K562 (cell line): Measurements from ENCODE around the gene ZNF286A. TPM values are rescaled to one million over a fixed set of nuclear protein-coding genes. Genes with fewer than 3 reads are reported as not detected.
A peak's percentile ranks its signal among the peaks of the same experiment; 100 is the strongest.
"Not testable (repeated sequence)": the region's sequence is repeated elsewhere in the genome, so short reads cannot be mapped to it uniquely, and the experiment has no call there.

Experiments
- ATAC-seq: fragments of 200-7000 bp; cut with Tn5 transposase; 3 replicates; pipeline ENCODE4 v1.9.1; 2020; ENCODE audit warnings: moderate library complexity
- BruUV-seq: library from RNA; stranded (reverse); fragments of 400-500 nt; replicated peaks from 2 replicates; lab custom pipeline; 2021; lab: Mats Ljungman, UMichigan
- CTCF ChIA-PET: fragments of 300-600 bp; formaldehyde crosslinking; extraction: SDS; loops from one replicate; lab custom pipeline; 2021; ENCODE audit warnings: low intra/inter-chr PET ratio; lab: Yijun Ruan, JAX
- POLR2A ChIA-PET: fragments of 300-600, 350-650 bp; sonication (Branson Sonifier 250); formaldehyde crosslinking; extraction: SDS; loops from one replicate; lab custom pipeline; 2021; ENCODE audit warnings: antibody characterized with exemption, inconsistent platforms; lab: Yijun Ruan, JAX
- DNase-seq, 4 experiments: peaks; one replicate each; pipeline versions ENCODE4 v3.0.0 to v3.0.0-alpha.2; 2011 to 2018; ENCODE audit warnings: low spot score in 3 of 4, mixed read lengths in 3 of 4; ENCODE audit errors: extremely low read depth in 1 of 4
- FAIRE-seq: peaks from 2 replicates; lab custom pipeline; 2011; peaks lifted over from hg19 to GRCh38; lab: Jason Lieb, UNC
- H2AFZ ChIP-seq: 2 replicates; pipeline ENCODE4 v1.6.0; 2011; ENCODE audit warnings: low read depth, low read length, control low read depth, inconsistent platforms
- H3K27ac ChIP-seq: fragments of 200-600 bp; 3 replicates; pipeline ENCODE4 v1.8.0; 2011; ENCODE audit warnings: low read depth, mild to moderate bottlenecking, control low read depth, inconsistent platforms, low read length, moderate library complexity, mixed read lengths; ENCODE audit errors: extremely low read depth
- H3K27me3 ChIP-seq, 2 experiments: fragments of 300-600 bp in 1 of 2; 2 replicates in 1 of 2; 3 replicates in 1 of 2; pipeline versions ENCODE4 v1.6.0 to v1.8.0; 2011; ENCODE audit warnings: inconsistent platforms in 2 of 2, low read length in 2 of 2, mild to moderate bottlenecking in 1 of 2, mixed read lengths in 1 of 2, moderate library complexity in 1 of 2; ENCODE audit not compliant: control insufficient read depth in 2 of 2, insufficient read depth in 2 of 2
- H3K36me3 ChIP-seq: fragments of 300-600 bp; 3 replicates; pipeline ENCODE4 v1.8.0; 2011; ENCODE audit warnings: mild to moderate bottlenecking, low read length, inconsistent platforms; ENCODE audit not compliant: control insufficient read depth, insufficient read depth
- H3K4me1 ChIP-seq, 2 experiments: fragments of 200-600 bp in 1 of 2; replicated peaks in 1 of 2; 2 replicates in 1 of 2; 3 replicates in 1 of 2; pipeline versions ENCODE4 v1.5.1 to v1.8.0; 2011; ENCODE audit warnings: inconsistent platforms in 2 of 2, low read length in 2 of 2, mild to moderate bottlenecking in 1 of 2, mixed read lengths in 1 of 2, moderate library complexity in 1 of 2; ENCODE audit not compliant: control insufficient read depth in 2 of 2, insufficient read depth in 2 of 2
- H3K4me2 ChIP-seq: 2 replicates; pipeline ENCODE4 v1.6.1; 2011; ENCODE audit warnings: low read length, control low read depth, inconsistent platforms, mixed read lengths; ENCODE audit not compliant: insufficient read depth
- H3K4me3 ChIP-seq: fragments of 200-600 bp; sonication (generic), shearing (Covaris generic); 2 replicates; pipeline ENCODE4 v1.5.1; 2016; ENCODE audit warnings: control low read depth, inconsistent platforms
- H3K79me2 ChIP-seq: fragments of 200-600 bp; 3 replicates; pipeline ENCODE4 v1.8.0; 2011; ENCODE audit warnings: low read length, inconsistent platforms; ENCODE audit not compliant: control insufficient read depth, insufficient read depth
- H3K9ac ChIP-seq, 2 experiments: 2 replicates each; pipeline versions ENCODE4 v1.6.0 to v1.6.1; 2011; ENCODE audit warnings: low read depth in 2 of 2, low read length in 2 of 2, control low read depth in 1 of 2, inconsistent platforms in 1 of 2, mild to moderate bottlenecking in 1 of 2, mixed read lengths in 1 of 2; ENCODE audit not compliant: insufficient read depth in 1 of 2
- H3K9me1 ChIP-seq: one replicate; pipeline ENCODE4 v1.6.0; 2011; ENCODE audit warnings: inconsistent platforms, mild to moderate bottlenecking, low read length, moderate library complexity; ENCODE audit not compliant: control insufficient read depth, insufficient read depth
- H3K9me3 ChIP-seq: replicated peaks from 2 replicates; pipeline ENCODE4 v1.5.1; 2011; ENCODE audit warnings: low read depth, low read length, inconsistent platforms; ENCODE audit not compliant: control insufficient read depth, insufficient read depth
- H4K20me1 ChIP-seq: replicated peaks from 2 replicates; pipeline ENCODE4 v1.6.1; 2011; ENCODE audit warnings: low read length, inconsistent platforms, mixed read lengths; ENCODE audit not compliant: control insufficient read depth, insufficient read depth
- WGBS: fragments of 100-300 bp; shearing (Covaris generic); methylation state at CpG from one replicate; pipeline ENCODE4 v1.1.6; 2016; ENCODE audit warnings: low coverage, mixed read lengths; ENCODE audit not compliant: insufficient coverage; ENCODE audit errors: missing lambda C conversion rate; 5-methylcytosine and 5-hydroxymethylcytosine counted together
- in situ Hi-C: fragments of 300-500 bp; cut with MboI; formaldehyde crosslinking; loops from 4 replicates; pipeline ENCODE4 v1.15.0; 2018; ENCODE audit warnings: inconsistent platforms, mixed read lengths
- intact Hi-C: fragments of 100-400 bp; cut with micrococcal nuclease; formaldehyde crosslinking; loops from 2 replicates; pipeline ENCODE4 v1.14.2; 2022
- polyA plus RNA-seq, 8 experiments: library from polyadenylated mRNA; depleted of rRNA in 4 of 8; stranded (reverse) in 5 of 8; unstranded in 3 of 8; fragments of >200 nt; fragmentation: Nextera tagmentation in 2 of 8; fragmentation: Illumina TruSeq in 1 of 8; extraction: Ambion mirVana in 2 of 8; extraction: Trizol in 1 of 8; gene quantifications; 2 replicates each; pipeline versions ENCODE4 v1.2.1 to v1.2.3, GENCODE V29; 2011 to 2014; ENCODE audit warnings: inconsistent platforms in 1 of 8, missing spikeins in 1 of 8
- total RNA-seq, 7 experiments: library from RNA; depleted of rRNA in 6 of 7; stranded (reverse); fragments of >200 nt in 6 of 7; fragmentation: Illumina TruSeq in 2 of 7; extraction: Trizol in 2 of 7; gene quantifications; 2 replicates each; pipeline versions ENCODE4 v1.2.1 to v1.2.3, GENCODE V29; 2011 to 2021; ENCODE audit warnings: low replicate concordance in 1 of 7

Gene ZNF286A
- total and polyA plus RNA-seq, 9 of the 15 experiments (the other 6 are each of a cell fraction or from before 2014, with no cell fraction given) = 9.0 to 23.1 (median 16.6) TPM

GRCh38 chr17:15674640-15675039, 24.9 kb upstream of the ZNF286A start:
- H3K27ac ChIP-seq, DNase-seq, H3K79me2 ChIP-seq, ATAC-seq, H3K27me3 ChIP-seq, H3K4me2 ChIP-seq, H3K9me3 ChIP-seq, H3K9ac ChIP-seq, H3K36me3 ChIP-seq, H3K4me1 ChIP-seq, H3K9me1 ChIP-seq, in situ Hi-C loops, CTCF ChIA-PET, POLR2A ChIA-PET, H4K20me1 ChIP-seq, BruUV-seq, FAIRE-seq, H3K4me3 ChIP-seq, H2AFZ ChIP-seq, intact Hi-C loops: not testable (repeated sequence)
- WGBS = 33% methylated on average over 1 of the region's 1 CpG

- ATAC-seq, H2AFZ ChIP-seq, DNase-seq, intact Hi-C loops, H3K27ac ChIP-seq, POLR2A ChIA-PET, in situ Hi-C loops, BruUV-seq, H3K27me3 ChIP-seq, H4K20me1 ChIP-seq, H3K9me1 ChIP-seq, H3K79me2 ChIP-seq, H3K4me2 ChIP-seq, CTCF ChIA-PET, H3K4me1 ChIP-seq, H3K4me3 ChIP-seq, H3K36me3 ChIP-seq, H3K9ac ChIP-seq, H3K9me3 ChIP-seq: not testable (repeated sequence)
- FAIRE-seq = peak; percentile 29
- 75% methylated on average over 6 of the region's 6 CpGs for WGBS
Observed at GRCh38 chr17:15675991-15676390, 23.6 kb upstream of the ZNF286A start.

GRCh38 chr17:15683135-15683534, 16.4 kb upstream of the ZNF286A start:
- H2AFZ ChIP-seq, H3K4me3 ChIP-seq, DNase-seq, CTCF ChIA-PET, H3K4me1 ChIP-seq, H3K9me1 ChIP-seq, H3K79me2 ChIP-seq, BruUV-seq, intact Hi-C loops, H3K27me3 ChIP-seq, H3K27ac ChIP-seq, H3K36me3 ChIP-seq, POLR2A ChIA-PET, H4K20me1 ChIP-seq, H3K9ac ChIP-seq, in situ Hi-C loops, H3K9me3 ChIP-seq: not testable (repeated sequence)
- FAIRE-seq (peak; percentile 57), ATAC-seq (0 out of 3 replicates have a peak, but pooled peaks have one; percentile 17)
- H3K4me2 ChIP-seq = peak overlapping the region; percentile 84; the same call in 1 of the 2 replicates
- no CpG with 5 or more reads among the region's 3 CpGs for WGBS
